K562 treated with DMSO at 1 percent for 24 hours (cell line): ENCODE measurements around the gene CA5A. TPM values are rescaled to one million over a fixed set of nuclear protein-coding genes. Genes with fewer than 3 reads are reported as not detected.

Source experiments
- total RNA-seq: library from RNA; unstranded; fragments of 300-600 nt; gene quantifications from 2 replicates; pipeline ENCODE4 v1.2.3, GENCODE V29; 2022; ENCODE audit warnings: low read depth; ENCODE audit not compliant: insufficient read depth

CA5A gene
- total RNA-seq: not detected in 2 replicates

GRCh38 chr16:87936375-87937230, at the start of gene CA5A:
TSS of gene CA5A (minus strand) at chr16:87936529. CDS start at chr16:87936450, 79 bp downstream.

GRCh38 chr16:87950765-87951551, 14.6 kb upstream of the CA5A start, which contains the start of gene BANP:
TSS of gene BANP (plus strand) at chr16:87951434. CDS start at chr16:87975116, 23,682 bp downstream.

DNA sequence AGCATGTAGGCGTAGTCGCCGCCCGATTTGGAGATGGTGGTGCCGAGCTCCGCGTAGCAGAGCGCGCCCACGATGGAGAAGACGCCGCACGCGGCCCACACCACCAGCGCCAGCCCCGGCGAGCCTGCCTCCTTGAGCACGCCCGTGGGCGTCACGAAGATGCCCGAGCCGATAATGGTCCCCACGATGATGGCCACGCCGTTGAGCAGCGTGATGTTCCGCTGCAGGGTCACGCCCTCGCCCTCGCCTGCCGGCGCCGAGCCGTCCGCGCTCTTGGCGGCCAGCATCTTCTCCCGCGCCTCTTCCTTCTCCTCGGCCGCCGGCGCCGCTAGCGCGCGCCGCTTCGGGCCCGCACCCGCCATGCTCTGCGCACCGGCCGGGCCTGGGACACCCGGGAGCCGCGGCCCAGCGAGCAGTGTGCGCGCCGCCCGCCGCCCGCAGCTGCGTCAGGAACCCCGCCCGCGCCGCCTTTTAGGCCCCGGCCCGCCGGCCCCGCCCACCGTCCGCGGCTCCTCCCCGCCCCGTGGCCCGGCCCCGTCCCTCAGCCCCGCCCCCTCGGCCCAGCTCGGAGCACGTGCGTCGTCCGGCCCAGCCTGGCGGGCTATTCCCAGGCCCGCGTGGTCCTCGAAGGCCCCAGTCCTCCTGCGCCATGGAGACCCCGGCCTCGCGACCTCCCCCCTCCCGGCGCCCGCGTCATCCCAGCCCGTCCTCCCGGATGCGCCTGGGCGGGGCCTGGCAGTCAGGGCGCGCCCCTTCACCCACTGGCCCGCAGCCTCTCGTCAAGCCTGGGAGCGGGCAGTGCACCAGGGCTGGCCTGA, 67.1 kb downstream of the CA5A start, which contains the start of gene SLC7A5:
TSS of gene SLC7A5 (minus strand) at position 447 of the 818 bp plus-strand sequence. CDS start at position 362, 85 bp downstream.

Other genes with a start within 250 kb of the CA5A start
- gene KLHDC4, start 170.5 kb downstream of the CA5A start, total RNA-seq: 32.3 and 33.5 TPM in 2 replicates
- gene SLC7A5, start 67.0 kb downstream of the CA5A start, total RNA-seq: 233 and 256 TPM in 2 replicates
- gene BANP, start 14.9 kb upstream of the CA5A start, total RNA-seq: 26.0 and 30.1 TPM in 2 replicates